Upper lobe of left lung (tissue), 6 donors: Measurements from ENCODE around the gene LMLN. TPM values are rescaled to one million over a fixed set of nuclear protein-coding genes. Genes with fewer than 3 reads are reported as not detected.
A peak's percentile ranks its signal among the peaks of the same experiment; 100 is the strongest.
"Not testable (repeated sequence)": the region's sequence is repeated elsewhere in the genome, so short reads cannot be mapped to it uniquely, and the experiment has no call there.

Experiments
- ATAC-seq, 2 donors: fragments of 200-7000 bp; cut with Tn5 transposase; one replicate each; pipeline ENCODE4 v1.9.1; 2022; ENCODE audit warnings: mild to moderate bottlenecking in 2 of 2, moderate library complexity in 2 of 2; ENCODE audit not compliant: low FRiP score in 2 of 2
- DNase-seq, 2 donors: peaks; one replicate each; pipeline ENCODE4 v3.0.0-alpha.2; 2019 to 2020
- H3K27ac ChIP-seq, 4 donors: fragments of 200-600 bp; sonication (generic); one replicate each; pipeline ENCODE4 v1.5.1; 2016 to 2019
- H3K27me3 ChIP-seq, 4 donors: fragments of 200-600 bp; sonication (generic); one replicate each; pipeline ENCODE4 v1.5.1; 2017 to 2019
- H3K36me3 ChIP-seq, 4 donors: fragments of 200-600 bp; sonication (generic); one replicate each; pipeline ENCODE4 v1.5.1; 2016 to 2019
- H3K4me1 ChIP-seq, 4 donors: fragments of 200-600 bp; sonication (generic); one replicate each; pipeline ENCODE4 v1.5.1; 2018 to 2019
- H3K4me3 ChIP-seq, 4 donors: fragments of 200-600 bp; sonication (generic); one replicate each; pipeline ENCODE4 v1.5.1; 2017 to 2019; ENCODE audit warnings: mild to moderate bottlenecking in 2 of 4, moderate library complexity in 1 of 4
- H3K9me3 ChIP-seq, 4 donors: fragments of 200-600 bp; sonication (generic); one replicate each; pipeline ENCODE4 v1.5.1; 2018 to 2019
- CTCF ChIP-seq, 6 experiments: fragments of 450-650 bp in 4 of 6; fragments of 200-600 bp in 2 of 6; sonication (generic) in 2 of 6; IDR thresholded peaks; one replicate each; pipeline ENCODE4 v1.5.1; 2016 to 2019; ENCODE audit warnings: antibody characterized with exemption in 6 of 6
- EP300 ChIP-seq, 4 donors: sonication (generic); formaldehyde crosslinking; IDR thresholded peaks; one replicate each; pipeline ENCODE4 v1.5.1; 2017; ENCODE audit warnings: antibody characterized with exemption in 4 of 4, control low read depth in 2 of 4
- POLR2A ChIP-seq, 4 donors: fragments of 450-650 bp; IDR thresholded peaks; one replicate each; pipeline ENCODE4 v1.5.1; 2016 to 2017; ENCODE audit warnings: antibody characterized with exemption in 4 of 4, mild to moderate bottlenecking in 2 of 4
- POLR2AphosphoS5 ChIP-seq, 2 donors: sonication (generic); formaldehyde crosslinking; IDR thresholded peaks; one replicate each; pipeline ENCODE4 v1.5.1; 2017; ENCODE audit warnings: antibody characterized with exemption in 2 of 2
- WGBS, 2 donors: methylation state at CpG; one replicate each; pipeline ENCODE4 v1.1.5; 2017 to 2018; 5-methylcytosine and 5-hydroxymethylcytosine counted together
- total RNA-seq, 6 donors: library from RNA; depleted of rRNA in 4 of 6; stranded (reverse); fragments of >200 nt in 4 of 6; gene quantifications; one replicate each; pipeline versions ENCODE4 v1.1.0 to v1.2.1, GENCODE V29; 2016 to 2021
- donor health status: DM: no; HTN: no; CAD: no; lungs with moderate emphysema.
- donor health status: DM: no; HTN: yes; CAD: no; lungs with severe emphysema.

LMLN gene
- total RNA-seq, 6 donors from 2014 or later = 4.2 to 11.3 (median 9.0) TPM

- Histone ChIP-seq H3K9me3 (no peaks in the 10 kb centered on the region), H3K27ac (no peak overlapping the region), H3K4me3 (peak overlapping the region in 1 of 4 donors; percentile 79), H3K4me1 (peaks cover 35 to 43% (median 38%) of the 10 kb centered on the region in 4 donors), H3K27me3 (no peaks in the 10 kb centered on the region), H3K36me3 (peaks cover 0 to 6% (median 1%) of the 10 kb centered on the region in 4 donors)
- no peak for TF ChIP-seq POLR2A (IDR thresholded peaks at IDR 0.05)
- TF ChIP-seq POLR2AphosphoS5 (IDR thresholded peaks at IDR 0.05) = no peak
- no peak for TF ChIP-seq CTCF (IDR thresholded peaks at IDR 0.05)
- TF ChIP-seq EP300 (IDR thresholded peaks at IDR 0.05) = no peak
- WGBS, 2 donors = 75 to 78% methylated on average over 9 of the region's 9 CpGs
- ATAC-seq (no peak), DNase-seq (no peak)
These were observed 1.5 kb downstream of the LMLN start for GRCh38 chr3:197961582-197961945.

- no peaks in the 10 kb centered on the region for H3K27me3 ChIP-seq
- no peak overlapping the region for H3K4me3 ChIP-seq
- H3K27ac ChIP-seq = no peak overlapping the region
- H3K4me1 ChIP-seq = peaks cover 22 to 28% (median 25%) of the 10 kb centered on the region in 4 donors
- peaks cover 0 to 6% (median 3%) of the 10 kb centered on the region in 4 donors for H3K9me3 ChIP-seq
- 95% methylated on average over 5 of the region's 5 CpGs for WGBS, 2 donors
- ATAC-seq (no peak), DNase-seq (no peak)
- no peak for TF ChIP-seq POLR2A (IDR thresholded peaks at IDR 0.05)
- TF ChIP-seq EP300 (IDR thresholded peaks at IDR 0.05) = no peak
- TF ChIP-seq CTCF (IDR thresholded peaks at IDR 0.05) = no peak
- no peak for TF ChIP-seq POLR2AphosphoS5 (IDR thresholded peaks at IDR 0.05)
- no peaks in the 10 kb centered on the region for H3K36me3 ChIP-seq
These were observed 3.1 kb downstream of the LMLN start for GRCh38 chr3:197963019-197963637.

GRCh38 chr3:197967337-197967989 is 7.4 kb downstream of the LMLN start:
- H3K4me1 ChIP-seq, ATAC-seq, DNase-seq, H3K27ac ChIP-seq, H3K27me3 ChIP-seq, H3K9me3 ChIP-seq, H3K4me3 ChIP-seq, H3K36me3 ChIP-seq: not testable (repeated sequence)
- 90 to 97% methylated on average over 8 of the region's 8 CpGs for WGBS, 2 donors

- no peak overlapping the region for H3K27ac ChIP-seq
- H3K9me3 ChIP-seq = peaks cover 0 to 6% (median 3%) of the 10 kb centered on the region in 4 donors
- H3K36me3 ChIP-seq = peaks cover 0 to 4% (median 0%) of the 10 kb centered on the region in 4 donors
- WGBS, 2 donors = 79 to 82% methylated on average over 3 of the region's 3 CpGs
- H3K27me3 ChIP-seq = no peaks in the 10 kb centered on the region
- H3K4me1 ChIP-seq = no peaks in the 10 kb centered on the region
- TF ChIP-seq POLR2AphosphoS5 (IDR thresholded peaks at IDR 0.05) (no peak), CTCF (IDR thresholded peaks at IDR 0.05) (no peak), POLR2A (IDR thresholded peaks at IDR 0.05) (no peak), EP300 (IDR thresholded peaks at IDR 0.05) (no peak)
- ATAC-seq (no peak), DNase-seq (no peak)
- no peak overlapping the region for H3K4me3 ChIP-seq
These were observed 10.6 kb downstream of the LMLN start for GRCh38 chr3:197970588-197970987.

- DNase-seq = no peak
- Histone ChIP-seq H3K27me3 (no peaks in the 10 kb centered on the region), H3K4me1 (no peaks in the 10 kb centered on the region), H3K9me3 (no peaks in the 10 kb centered on the region), H3K27ac (no peak overlapping the region), H3K4me3 (no peak overlapping the region), H3K36me3 (peaks cover 0 to 17% (median 1%) of the 10 kb centered on the region in 4 donors)
- ATAC-seq = no peak
- WGBS, 2 donors = 76 to 84% methylated on average over 1 of the region's 1 CpG
- TF ChIP-seq EP300 (IDR thresholded peaks at IDR 0.05) = no peak
- no peak for TF ChIP-seq CTCF (IDR thresholded peaks at IDR 0.05)
- no peak for TF ChIP-seq POLR2AphosphoS5 (IDR thresholded peaks at IDR 0.05)
- no peak for TF ChIP-seq POLR2A (IDR thresholded peaks at IDR 0.05)
These were observed 14.0 kb downstream of the LMLN start for GRCh38 chr3:197974016-197974415.
